CD8-positive, alpha-beta memory T cell (primary cell): ENCODE measurements around the gene CLEC4M. TPM values are rescaled to one million over a fixed set of nuclear protein-coding genes. Genes with fewer than 3 reads are reported as not detected.

Source experiments
- CTCF ChIA-PET: fragments of 350-600 bp; sonication (Branson Sonifier 250); formaldehyde crosslinking; loops from one replicate; lab custom pipeline; 2021; ENCODE audit warnings: antibody characterized with exemption; lab: Charles Lee
- POLR2A ChIA-PET: fragments of 350-600 bp; sonication (Branson Sonifier 250); formaldehyde crosslinking; loops from one replicate; lab custom pipeline; 2021; ENCODE audit warnings: antibody characterized with exemption; lab: Charles Lee
- DNase-seq, 5 donors: peaks; one replicate each; pipeline versions ENCODE4 v3.0.0 to v3.0.0-alpha.2; 2020 to 2022; ENCODE audit warnings: mixed read lengths in 1 of 5
- H3K27ac ChIP-seq: one replicate; pipeline ENCODE4 v1.7.0; 2013; ENCODE audit warnings: low read depth, mild to moderate bottlenecking, low read length, moderate library complexity
- H3K27me3 ChIP-seq: 2 replicates; pipeline ENCODE4 v1.7.0; 2013; ENCODE audit warnings: low read length, mild to moderate bottlenecking; ENCODE audit not compliant: insufficient read depth, poor library complexity, severe bottlenecking
- H3K36me3 ChIP-seq: 2 replicates; pipeline ENCODE4 v1.7.0; 2013; ENCODE audit warnings: mild to moderate bottlenecking, low read length, moderate library complexity; ENCODE audit not compliant: insufficient read depth
- H3K4me1 ChIP-seq: 2 replicates; pipeline ENCODE4 v1.7.0; 2013; ENCODE audit warnings: mild to moderate bottlenecking, low read length, moderate library complexity; ENCODE audit not compliant: insufficient read depth
- H3K4me3 ChIP-seq: 2 replicates; pipeline ENCODE4 v1.7.0; 2013; ENCODE audit warnings: mild to moderate bottlenecking, low read length
- H3K9me3 ChIP-seq: 2 replicates; pipeline ENCODE4 v1.7.0; 2013; ENCODE audit warnings: mild to moderate bottlenecking, low read length
- H3K27ac Mint-ChIP-seq, 8 donors: one replicate each; pipeline ENCODE4 v1.8.0; 2020 to 2021; ENCODE audit warnings: mixed read lengths in 8 of 8, mild to moderate bottlenecking in 6 of 8, inconsistent platforms in 3 of 8, moderate library complexity in 3 of 8
- H3K27me3 Mint-ChIP-seq, 2 donors: one replicate each; pipeline ENCODE4 v1.8.0; 2020 to 2021; ENCODE audit warnings: mixed read lengths in 2 of 2, mild to moderate bottlenecking in 1 of 2, moderate library complexity in 1 of 2
- H3K36me3 Mint-ChIP-seq, 3 donors: one replicate each; pipeline ENCODE4 v1.8.0; 2020 to 2021; ENCODE audit warnings: mixed read lengths in 3 of 3, inconsistent platforms in 1 of 3, mild to moderate bottlenecking in 1 of 3
- H3K4me1 Mint-ChIP-seq, 3 donors: one replicate each; pipeline ENCODE4 v1.8.0; 2020 to 2021; ENCODE audit warnings: mixed read lengths in 3 of 3, inconsistent platforms in 1 of 3, mild to moderate bottlenecking in 1 of 3
- H3K4me3 Mint-ChIP-seq, 7 donors: one replicate each; pipeline ENCODE4 v1.8.0; 2020 to 2021; ENCODE audit warnings: mixed read lengths in 7 of 7, mild to moderate bottlenecking in 6 of 7, moderate library complexity in 4 of 7, inconsistent platforms in 2 of 7
- H3K9me3 Mint-ChIP-seq, 5 donors: one replicate each; pipeline ENCODE4 v1.8.0; 2020 to 2022; ENCODE audit warnings: mixed read lengths in 5 of 5, mild to moderate bottlenecking in 3 of 5, moderate library complexity in 2 of 5, inconsistent platforms in 1 of 5
- polyA plus RNA-seq: library from polyadenylated mRNA; unstranded; fragments of 300-500 nt; fragmentation: Illumina TruSeq; gene quantifications from one replicate; pipeline ENCODE4 v1.2.3, GENCODE V29; 2021
- total RNA-seq, 2 experiments: library from RNA; stranded (reverse); gene quantifications; one replicate each; pipeline ENCODE4 v1.2.3, GENCODE V29; 2021

CLEC4M gene
- total and polyA plus RNA-seq, 3 experiments from 2014 or later: not detected

DNA sequence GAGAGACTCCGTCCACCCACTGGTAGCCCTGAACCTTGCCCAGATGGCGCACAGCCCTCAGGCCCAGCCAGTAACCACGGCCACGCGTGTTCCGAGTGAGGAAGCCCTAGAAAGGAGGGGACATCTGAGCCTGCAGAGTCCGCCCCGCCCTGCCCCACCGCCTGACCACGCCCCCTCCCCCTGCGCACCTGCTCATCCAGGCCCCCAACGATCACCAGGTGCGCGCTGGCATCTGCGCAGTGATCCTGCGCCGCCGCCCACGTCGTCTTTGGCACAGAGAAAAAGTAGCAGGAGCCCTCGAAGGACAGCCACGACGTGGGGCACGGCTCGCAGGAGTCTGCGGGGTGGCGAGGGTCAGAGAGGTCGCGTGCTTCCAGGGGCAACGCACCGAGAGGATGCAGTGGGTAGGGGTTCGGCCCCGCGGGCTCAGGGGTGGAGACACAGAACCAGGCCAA lies 33.2 kb upstream of the CLEC4M start:
- Histone ChIP-seq H3K36me3 (no peaks in the 10 kb centered on the region), H3K4me1 (peaks cover 13% of the 10 kb centered on the region), H3K27me3 (peaks cover 17% of the 10 kb centered on the region), H3K9me3 (no peaks in the 10 kb centered on the region), H3K4me3 (no peak overlapping the region), H3K27ac (no peak overlapping the region)
- peaks cover 31 to 58% of the 10 kb centered on the region in 2 donors for H3K27me3 Mint-ChIP-seq
- CTCF ChIA-PET: no interaction called here
- peak in 1 of 5 donors; percentile 22 for DNase-seq
- POLR2A ChIA-PET: no interaction called here
- H3K4me3 Mint-ChIP-seq: peak overlapping the region in 1 of 7 donors; percentile 29
- H3K27ac Mint-ChIP-seq: no peak overlapping the region
- no peaks in the 10 kb centered on the region for H3K36me3 Mint-ChIP-seq
- H3K9me3 Mint-ChIP-seq: peaks cover 0 to 1% (median 0%) of the 10 kb centered on the region in 5 donors
- peaks cover 0 to 19% (median 2%) of the 10 kb centered on the region in 3 donors for H3K4me1 Mint-ChIP-seq

GRCh38 chr19:7730286-7731217 lies 32.5 kb upstream of the CLEC4M start:
- peaks cover 34 to 59% of the 10 kb centered on the region in 2 donors for H3K27me3 Mint-ChIP-seq
- peaks cover 17% of the 10 kb centered on the region for H3K27me3 ChIP-seq
- ChIA-PET CTCF (no interaction called here), POLR2A (no interaction called here)
- H3K9me3 ChIP-seq: no peaks in the 10 kb centered on the region
- H3K4me3 ChIP-seq: no peak overlapping the region
- H3K9me3 Mint-ChIP-seq: peaks cover 0 to 1% (median 0%) of the 10 kb centered on the region in 5 donors
- peak overlapping the region in 1 of 8 donors; percentile 38 for H3K27ac Mint-ChIP-seq
- no peaks in the 10 kb centered on the region for H3K36me3 Mint-ChIP-seq
- H3K4me1 ChIP-seq: peaks cover 13% of the 10 kb centered on the region
- peaks cover 0 to 19% (median 2%) of the 10 kb centered on the region in 3 donors for H3K4me1 Mint-ChIP-seq
- H3K4me3 Mint-ChIP-seq: peak overlapping the region in 1 of 7 donors; percentile 26
- DNase-seq: no peak
- H3K27ac ChIP-seq: no peak overlapping the region
- no peaks in the 10 kb centered on the region for H3K36me3 ChIP-seq

- peaks cover 34 to 59% of the 10 kb centered on the region in 2 donors for H3K27me3 Mint-ChIP-seq
- Histone ChIP-seq H3K4me3 (no peak overlapping the region), H3K27ac (no peak overlapping the region), H3K36me3 (no peaks in the 10 kb centered on the region), H3K4me1 (peaks cover 13% of the 10 kb centered on the region), H3K9me3 (no peaks in the 10 kb centered on the region), H3K27me3 (peaks cover 17% of the 10 kb centered on the region)
- H3K4me3 Mint-ChIP-seq: no peak overlapping the region
- H3K4me1 Mint-ChIP-seq: peaks cover 0 to 19% (median 2%) of the 10 kb centered on the region in 3 donors
- peaks cover 0 to 1% (median 0%) of the 10 kb centered on the region in 5 donors for H3K9me3 Mint-ChIP-seq
- CTCF ChIA-PET: no interaction called here
- H3K36me3 Mint-ChIP-seq: no peaks in the 10 kb centered on the region
- no peak overlapping the region for H3K27ac Mint-ChIP-seq
- DNase-seq: no peak
- POLR2A ChIA-PET: no interaction called here
Observed at GRCh38 chr19:7731218-7731595, 31.8 kb upstream of the CLEC4M start.

GRCh38 chr19:7731615-7732014 lies 31.4 kb upstream of the CLEC4M start:
- CTCF ChIA-PET: no interaction called here
- no peaks in the 10 kb centered on the region for H3K36me3 Mint-ChIP-seq
- no peak overlapping the region for H3K27ac Mint-ChIP-seq
- Histone ChIP-seq H3K36me3 (no peaks in the 10 kb centered on the region), H3K4me1 (peaks cover 13% of the 10 kb centered on the region), H3K9me3 (no peaks in the 10 kb centered on the region), H3K27ac (no peak overlapping the region), H3K27me3 (peaks cover 17% of the 10 kb centered on the region), H3K4me3 (no peak overlapping the region)
- H3K4me1 Mint-ChIP-seq: peaks cover 0 to 19% (median 2%) of the 10 kb centered on the region in 3 donors
- POLR2A ChIA-PET: no interaction called here
- no peak for DNase-seq
- H3K27me3 Mint-ChIP-seq: peaks cover 36 to 57% of the 10 kb centered on the region in 2 donors
- no peak overlapping the region for H3K4me3 Mint-ChIP-seq
- peaks cover 0 to 1% (median 0%) of the 10 kb centered on the region in 5 donors for H3K9me3 Mint-ChIP-seq

GRCh38 chr19:7732045-7732444 lies 31.0 kb upstream of the CLEC4M start, which contains the start of gene CLEC4G:
CLEC4G (minus strand) TSS chr19:7732110; CDS start chr19:7732102, 8 bp downstream.
- Mint-ChIP-seq H3K27ac (no peak within 1 kb of the TSS), H3K4me3 (peak within 1 kb of the TSS in 1 of 7 donors; percentile 32), H3K27me3 (peaks cover 37 to 55% of the 10 kb centered on the region in 2 donors), H3K36me3 (no peaks in the 10 kb centered on the region), H3K4me1 (peaks cover 0 to 19% (median 2%) of the 10 kb centered on the region in 3 donors), H3K9me3 (peaks cover 0 to 1% (median 0%) of the 10 kb centered on the region in 5 donors)
- Histone ChIP-seq H3K4me1 (peaks cover 13% of the 10 kb centered on the region), H3K9me3 (no peaks in the 10 kb centered on the region), H3K27ac (no peak within 1 kb of the TSS), H3K36me3 (no peaks in the 10 kb centered on the region), H3K27me3 (peaks cover 17% of the 10 kb centered on the region), H3K4me3 (no peak within 1 kb of the TSS)
- no peak for DNase-seq
- ChIA-PET POLR2A (no interaction called here), CTCF (no interaction called here)

- H3K4me1 Mint-ChIP-seq: peaks cover 0 to 19% (median 2%) of the 10 kb centered on the region in 3 donors
- no peak overlapping the region for H3K27ac Mint-ChIP-seq
- H3K9me3 Mint-ChIP-seq: peaks cover 0 to 1% (median 0%) of the 10 kb centered on the region in 5 donors
- Histone ChIP-seq H3K9me3 (no peaks in the 10 kb centered on the region), H3K27me3 (peaks cover 17% of the 10 kb centered on the region), H3K36me3 (no peaks in the 10 kb centered on the region), H3K27ac (no peak overlapping the region), H3K4me3 (no peak overlapping the region), H3K4me1 (peaks cover 13% of the 10 kb centered on the region)
- no peak for DNase-seq
- CTCF ChIA-PET: no interaction called here
- peaks cover 35 to 46% of the 10 kb centered on the region in 2 donors for H3K27me3 Mint-ChIP-seq
- no peaks in the 10 kb centered on the region for H3K36me3 Mint-ChIP-seq
- no peak overlapping the region for H3K4me3 Mint-ChIP-seq
- POLR2A ChIA-PET: no interaction called here
Observed at GRCh38 chr19:7733376-7733775, 29.7 kb upstream of the CLEC4M start.

- peaks cover 0 to 1% (median 0%) of the 10 kb centered on the region in 5 donors for H3K9me3 Mint-ChIP-seq
- H3K4me1 Mint-ChIP-seq: peaks cover 0 to 11% (median 2%) of the 10 kb centered on the region in 3 donors
- Histone ChIP-seq H3K9me3 (no peaks in the 10 kb centered on the region), H3K27ac (no peak overlapping the region), H3K4me3 (no peak overlapping the region), H3K36me3 (no peaks in the 10 kb centered on the region), H3K4me1 (peaks cover 8% of the 10 kb centered on the region), H3K27me3 (peaks cover 9% of the 10 kb centered on the region)
- peaks cover 25 to 39% of the 10 kb centered on the region in 2 donors for H3K27me3 Mint-ChIP-seq
- no peak overlapping the region for H3K4me3 Mint-ChIP-seq
- no peaks in the 10 kb centered on the region for H3K36me3 Mint-ChIP-seq
- CTCF ChIA-PET: no interaction called here
- no peak for DNase-seq
- POLR2A ChIA-PET: no interaction called here
- H3K27ac Mint-ChIP-seq: no peak overlapping the region
Observed at GRCh38 chr19:7734220-7735203, 28.5 kb upstream of the CLEC4M start.
